ENCODE results near the gene PIGV. TPM values are rescaled to one million over a fixed set of nuclear protein-coding genes. Genes with fewer than 3 reads are reported as not detected.

PIGV gene
- total RNA-seq, 1 experiment from 2014 or later: 30.8 TPM

DNA sequence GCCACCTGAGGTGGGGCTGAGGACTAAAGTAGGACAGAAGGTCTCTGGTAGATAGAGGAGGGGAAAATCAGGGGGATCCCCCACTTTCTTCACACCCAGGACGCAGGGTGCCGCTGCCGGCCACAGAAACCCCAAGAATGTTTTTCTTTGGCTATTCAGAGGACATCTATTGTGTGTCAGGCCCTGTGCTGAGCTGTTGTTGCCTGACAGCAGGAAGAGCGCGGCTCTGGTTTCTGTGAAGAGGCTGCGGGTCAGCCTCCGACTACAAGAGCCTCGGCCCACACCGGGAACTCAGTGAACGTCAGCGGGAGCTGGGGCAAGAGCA lies 407 bp upstream of the PIGV start:
- BruUV-seq (replicated peaks): TSS peak; percentile 63
- peak in 1 of 2 experiments; percentile 42 for DNase-seq
- H2AFZ ChIP-seq: peak overlapping the region; percentile 81
- no peaks in the 10 kb centered on the region for H3K9me3 ChIP-seq (ENCODE audit: insufficient read depth, low read depth)
- H3K36me3 ChIP-seq (ENCODE audit: low read depth): 0 out of 2 replicates have a peak, but pooled peaks cover 1% of the 10 kb centered on the region
- peak overlapping the region; percentile 92 for H3K27ac ChIP-seq
- peak overlapping the region; percentile 99 for H3K4me2 ChIP-seq
- H3K79me2 ChIP-seq (ENCODE audit: low read depth): peaks cover 20% of the 10 kb centered on the region
- intact Hi-C loops (cut with micrococcal nuclease; ENCODE audit: unreplicated experiment): loop anchor here (1.0 kb wide), 2 partner anchors 16 to 92 kb away; no protein-coding TSS in a partner anchor
- H3F3A ChIP-seq (ENCODE audit: insufficient read depth, low read depth): peaks cover 43% of the 10 kb centered on the region; the same call in 1 of the 2 replicates
- POLR2A ChIA-PET (ENCODE audit: unreplicated experiment): interaction anchor here (0.6 to 0.7 kb wide), 2 partner anchors 82 to 94 kb away, joined by 5 to 30 read pairs; no protein-coding TSS in a partner anchor
- H3K4me1 ChIP-seq (replicated peaks; ENCODE audit: insufficient read depth): peaks cover 58% of the 10 kb centered on the region
- no peaks in the 10 kb centered on the region for H4K20me1 ChIP-seq (ENCODE audit: insufficient read depth)
- CTCF ChIA-PET: no interaction called here
- no peaks in the 10 kb centered on the region for H3K27me3 ChIP-seq (ENCODE audit: insufficient read depth, low read depth)
- peak overlapping the region; percentile 93 for H3K4me3 ChIP-seq
- no peak for TF ChIP-seq EZH2 (IDR thresholded peaks at IDR 0.05; ENCODE audit: low read depth)
- TF ChIP-seq, protein P1, sequence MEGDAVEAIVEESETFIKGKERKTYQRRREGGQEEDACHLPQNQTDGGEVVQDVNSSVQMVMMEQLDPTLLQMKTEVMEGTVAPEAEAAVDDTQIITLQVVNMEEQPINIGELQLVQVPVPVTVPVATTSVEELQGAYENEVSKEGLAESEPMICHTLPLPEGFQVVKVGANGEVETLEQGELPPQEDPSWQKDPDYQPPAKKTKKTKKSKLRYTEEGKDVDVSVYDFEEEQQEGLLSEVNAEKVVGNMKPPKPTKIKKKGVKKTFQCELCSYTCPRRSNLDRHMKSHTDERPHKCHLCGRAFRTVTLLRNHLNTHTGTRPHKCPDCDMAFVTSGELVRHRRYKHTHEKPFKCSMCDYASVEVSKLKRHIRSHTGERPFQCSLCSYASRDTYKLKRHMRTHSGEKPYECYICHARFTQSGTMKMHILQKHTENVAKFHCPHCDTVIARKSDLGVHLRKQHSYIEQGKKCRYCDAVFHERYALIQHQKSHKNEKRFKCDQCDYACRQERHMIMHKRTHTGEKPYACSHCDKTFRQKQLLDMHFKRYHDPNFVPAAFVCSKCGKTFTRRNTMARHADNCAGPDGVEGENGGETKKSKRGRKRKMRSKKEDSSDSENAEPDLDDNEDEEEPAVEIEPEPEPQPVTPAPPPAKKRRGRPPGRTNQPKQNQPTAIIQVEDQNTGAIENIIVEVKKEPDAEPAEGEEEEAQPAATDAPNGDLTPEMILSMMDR (conservative IDR thresholded peaks at IDR 0.05): no peak
- no peaks in the 10 kb centered on the region for H3K9me2 ChIP-seq (ENCODE audit: insufficient read depth)

DNA sequence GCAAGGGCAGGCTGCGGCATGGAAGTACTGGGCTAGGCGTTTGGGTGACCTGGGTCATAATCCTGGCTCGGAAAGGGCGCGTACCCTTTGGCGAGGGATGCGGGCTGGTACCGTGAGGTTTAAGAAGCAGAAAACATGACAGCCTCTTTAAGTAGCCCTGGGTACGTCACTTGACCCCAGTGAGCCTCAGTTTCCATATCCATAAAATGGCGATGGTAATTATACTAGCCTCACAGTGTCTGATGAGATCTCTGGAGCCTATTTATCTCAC lies 700 bp downstream of the PIGV start:
- Histone ChIP-seq H4K20me1 (ENCODE audit: insufficient read depth) (no peaks in the 10 kb centered on the region), H3K9me3 (ENCODE audit: insufficient read depth, low read depth) (no peaks in the 10 kb centered on the region), H3K4me3 (peak overlapping the region; percentile 93), H2AFZ (peak overlapping the region; percentile 81; the same call in 1 of the 2 replicates), H3K4me2 (peak overlapping the region; percentile 99), H3K36me3 (ENCODE audit: low read depth) (no peaks in the 10 kb centered on the region), H3K4me1 (replicated peaks; ENCODE audit: insufficient read depth) (peaks cover 47% of the 10 kb centered on the region), H3F3A (ENCODE audit: insufficient read depth, low read depth) (peaks cover 37% of the 10 kb centered on the region; the same call in 1 of the 2 replicates), H3K9me2 (ENCODE audit: insufficient read depth) (no peaks in the 10 kb centered on the region), H3K27me3 (ENCODE audit: insufficient read depth, low read depth) (no peaks in the 10 kb centered on the region), H3K79me2 (ENCODE audit: low read depth) (peaks cover 20% of the 10 kb centered on the region), H3K27ac (peak overlapping the region; percentile 92)
- BruUV-seq (replicated peaks): no TSS peak
- DNase-seq: no peak
- no peak for TF ChIP-seq EZH2 (IDR thresholded peaks at IDR 0.05; ENCODE audit: low read depth)
- TF ChIP-seq, protein P1 (conservative IDR thresholded peaks at IDR 0.05): no peak
- intact Hi-C loops (cut with micrococcal nuclease; ENCODE audit: unreplicated experiment): loop anchor here (2.0 kb wide), 1 partner anchor 288 kb away; no protein-coding TSS in a partner anchor
- POLR2A ChIA-PET (ENCODE audit: unreplicated experiment): interaction anchor here (0.6 to 0.8 kb wide), 5 partner anchors 24 to 96 kb away, joined by 3 to 13 read pairs (median 3); no protein-coding TSS in a partner anchor
- CTCF ChIA-PET: interaction anchor here (0.7 to 2.0 kb wide), 10 partner anchors 17 to 288 kb away, joined by 3 to 22 read pairs (median 6); no protein-coding TSS in a partner anchor

DNA sequence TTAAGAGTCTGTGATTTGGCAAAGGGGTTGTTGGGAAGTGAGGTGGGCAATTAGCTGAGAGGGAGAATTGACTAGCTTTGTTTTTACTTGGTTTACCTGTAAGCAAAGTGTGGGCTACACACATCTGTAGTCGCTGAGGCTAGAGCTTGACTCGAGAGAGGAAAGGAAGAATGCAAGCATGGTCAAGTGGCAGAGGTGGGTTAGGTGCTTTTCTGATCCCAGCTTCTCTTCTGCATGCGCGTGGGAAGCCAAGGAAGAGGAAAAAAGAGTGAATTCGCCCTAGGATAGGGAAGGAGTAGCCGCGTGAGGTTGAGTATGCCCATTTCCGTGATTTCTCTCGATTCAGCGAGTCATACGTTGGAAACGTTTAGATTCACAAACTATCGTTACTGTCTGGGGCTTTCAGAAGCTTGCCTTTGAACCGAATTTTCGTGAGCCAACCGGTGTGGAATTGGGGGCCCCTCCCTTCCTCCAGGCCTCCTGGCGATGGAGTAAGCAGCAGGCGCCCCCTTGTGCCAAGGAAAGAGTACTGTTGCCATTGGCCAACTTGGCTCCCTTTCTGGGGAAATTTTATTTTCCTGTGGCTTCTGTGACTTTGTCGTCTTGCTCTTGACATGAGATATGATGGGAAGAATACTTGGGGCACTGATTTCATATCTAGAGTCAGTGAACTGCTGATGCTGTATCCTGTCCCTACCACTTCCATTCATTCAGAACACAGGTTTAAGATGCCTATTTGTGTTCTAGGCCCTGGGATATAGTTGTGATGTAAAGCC lies 1.3 kb downstream of the PIGV start:
- intact Hi-C loops (cut with micrococcal nuclease; ENCODE audit: unreplicated experiment): loop anchor here (1.0 to 2.0 kb wide), 5 partner anchors 64 to 288 kb away; no protein-coding TSS in a partner anchor
- Histone ChIP-seq H3K27me3 (ENCODE audit: insufficient read depth, low read depth) (no peaks in the 10 kb centered on the region), H3K9me2 (ENCODE audit: insufficient read depth) (no peaks in the 10 kb centered on the region), H3K9me3 (ENCODE audit: insufficient read depth, low read depth) (no peaks in the 10 kb centered on the region), H3K4me1 (replicated peaks; ENCODE audit: insufficient read depth) (peaks cover 42% of the 10 kb centered on the region), H3K36me3 (ENCODE audit: low read depth) (no peaks in the 10 kb centered on the region), H3K27ac (peak overlapping the region; percentile 92), H4K20me1 (ENCODE audit: insufficient read depth) (no peaks in the 10 kb centered on the region), H3K4me3 (peak overlapping the region; percentile 93), H3F3A (ENCODE audit: insufficient read depth, low read depth) (peaks cover 33% of the 10 kb centered on the region; the same call in 1 of the 2 replicates), H3K4me2 (peak overlapping the region; percentile 99), H3K79me2 (ENCODE audit: low read depth) (peaks cover 20% of the 10 kb centered on the region), H2AFZ (no peak overlapping the region; the same call in 1 of the 2 replicates)
- DNase-seq: peak; percentile 69 to 79
- TSS peak; percentile 58 for BruUV-seq (replicated peaks)
- TF ChIP-seq, protein P1 (conservative IDR thresholded peaks at IDR 0.05): peak; percentile 91
- no peak for TF ChIP-seq EZH2 (IDR thresholded peaks at IDR 0.05; ENCODE audit: low read depth)
- CTCF ChIA-PET: interaction anchor here (0.6 to 2.0 kb wide), 13 partner anchors 18 to 289 kb away, joined by 3 to 22 read pairs (median 5); partner anchors contain the start of gene SFN
- POLR2A ChIA-PET (ENCODE audit: unreplicated experiment): interaction anchor here (0.6 to 1.2 kb wide), 9 partner anchors 17 to 111 kb away, joined by 3 to 13 read pairs (median 3); no protein-coding TSS in a partner anchor

All from PC-9 (cell line).